Panc1 (cell line): ENCODE data around the gene ITGAX.

ENCODE experiments used
- POLR2AphosphoS5 ChIP-seq: IDR thresholded peaks from 2 replicates; pipeline ENCODE4 v1.6.1; 2012; ENCODE audit warnings: mild to moderate bottlenecking, low read depth, low read length, moderate library complexity
- TCF7L2 ChIP-seq: IDR thresholded peaks from 2 replicates; pipeline ENCODE4 v1.6.1; 2011; ENCODE audit warnings: mild to moderate bottlenecking, low read depth, low read length, inconsistent platforms
- TF ChIP-seq, protein P1 (sequence below): fragments of 450-650 bp; IDR thresholded peaks from 2 replicates; pipeline ENCODE4 v1.5.1; 2017; ENCODE audit warnings: mild to moderate bottlenecking
- TF ChIP-seq, protein P2 (sequence below), 2 experiments: IDR thresholded peaks; 2 replicates each; pipeline ENCODE4 v1.6.1; 2011 to 2012; ENCODE audit warnings: low read depth in 2 of 2, control low read depth in 1 of 2, low read length in 1 of 2, mild to moderate bottlenecking in 1 of 2, moderate library complexity in 1 of 2; ENCODE audit not compliant: insufficient read depth in 1 of 2

DNA sequence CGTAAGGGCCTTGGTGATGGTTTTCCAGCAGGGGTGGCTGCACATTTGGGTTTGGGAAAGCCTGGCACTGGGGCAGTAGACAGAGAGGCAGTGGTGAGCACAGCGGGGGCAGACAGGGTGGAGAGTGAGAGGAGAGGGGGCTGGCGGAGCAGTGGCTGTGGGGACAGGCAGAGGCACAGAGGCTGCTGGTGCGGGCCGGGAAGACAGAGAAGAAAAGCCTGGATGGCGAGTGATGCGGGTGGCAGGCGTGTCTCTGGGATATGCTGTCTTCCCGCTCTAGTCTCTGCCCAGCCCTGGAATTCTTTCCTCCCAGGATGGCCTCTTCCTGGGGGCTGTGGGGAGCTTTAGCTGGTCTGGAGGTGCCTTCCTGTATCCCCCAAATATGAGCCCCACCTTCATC, 55.1 kb downstream of the ITGAX start:
- TF ChIP-seq, protein P1, sequence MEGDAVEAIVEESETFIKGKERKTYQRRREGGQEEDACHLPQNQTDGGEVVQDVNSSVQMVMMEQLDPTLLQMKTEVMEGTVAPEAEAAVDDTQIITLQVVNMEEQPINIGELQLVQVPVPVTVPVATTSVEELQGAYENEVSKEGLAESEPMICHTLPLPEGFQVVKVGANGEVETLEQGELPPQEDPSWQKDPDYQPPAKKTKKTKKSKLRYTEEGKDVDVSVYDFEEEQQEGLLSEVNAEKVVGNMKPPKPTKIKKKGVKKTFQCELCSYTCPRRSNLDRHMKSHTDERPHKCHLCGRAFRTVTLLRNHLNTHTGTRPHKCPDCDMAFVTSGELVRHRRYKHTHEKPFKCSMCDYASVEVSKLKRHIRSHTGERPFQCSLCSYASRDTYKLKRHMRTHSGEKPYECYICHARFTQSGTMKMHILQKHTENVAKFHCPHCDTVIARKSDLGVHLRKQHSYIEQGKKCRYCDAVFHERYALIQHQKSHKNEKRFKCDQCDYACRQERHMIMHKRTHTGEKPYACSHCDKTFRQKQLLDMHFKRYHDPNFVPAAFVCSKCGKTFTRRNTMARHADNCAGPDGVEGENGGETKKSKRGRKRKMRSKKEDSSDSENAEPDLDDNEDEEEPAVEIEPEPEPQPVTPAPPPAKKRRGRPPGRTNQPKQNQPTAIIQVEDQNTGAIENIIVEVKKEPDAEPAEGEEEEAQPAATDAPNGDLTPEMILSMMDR: no peak
- TF ChIP-seq, protein P2, sequence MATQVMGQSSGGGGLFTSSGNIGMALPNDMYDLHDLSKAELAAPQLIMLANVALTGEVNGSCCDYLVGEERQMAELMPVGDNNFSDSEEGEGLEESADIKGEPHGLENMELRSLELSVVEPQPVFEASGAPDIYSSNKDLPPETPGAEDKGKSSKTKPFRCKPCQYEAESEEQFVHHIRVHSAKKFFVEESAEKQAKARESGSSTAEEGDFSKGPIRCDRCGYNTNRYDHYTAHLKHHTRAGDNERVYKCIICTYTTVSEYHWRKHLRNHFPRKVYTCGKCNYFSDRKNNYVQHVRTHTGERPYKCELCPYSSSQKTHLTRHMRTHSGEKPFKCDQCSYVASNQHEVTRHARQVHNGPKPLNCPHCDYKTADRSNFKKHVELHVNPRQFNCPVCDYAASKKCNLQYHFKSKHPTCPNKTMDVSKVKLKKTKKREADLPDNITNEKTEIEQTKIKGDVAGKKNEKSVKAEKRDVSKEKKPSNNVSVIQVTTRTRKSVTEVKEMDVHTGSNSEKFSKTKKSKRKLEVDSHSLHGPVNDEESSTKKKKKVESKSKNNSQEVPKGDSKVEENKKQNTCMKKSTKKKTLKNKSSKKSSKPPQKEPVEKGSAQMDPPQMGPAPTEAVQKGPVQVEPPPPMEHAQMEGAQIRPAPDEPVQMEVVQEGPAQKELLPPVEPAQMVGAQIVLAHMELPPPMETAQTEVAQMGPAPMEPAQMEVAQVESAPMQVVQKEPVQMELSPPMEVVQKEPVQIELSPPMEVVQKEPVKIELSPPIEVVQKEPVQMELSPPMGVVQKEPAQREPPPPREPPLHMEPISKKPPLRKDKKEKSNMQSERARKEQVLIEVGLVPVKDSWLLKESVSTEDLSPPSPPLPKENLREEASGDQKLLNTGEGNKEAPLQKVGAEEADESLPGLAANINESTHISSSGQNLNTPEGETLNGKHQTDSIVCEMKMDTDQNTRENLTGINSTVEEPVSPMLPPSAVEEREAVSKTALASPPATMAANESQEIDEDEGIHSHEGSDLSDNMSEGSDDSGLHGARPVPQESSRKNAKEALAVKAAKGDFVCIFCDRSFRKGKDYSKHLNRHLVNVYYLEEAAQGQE (IDR thresholded peaks at IDR 0.05; ENCODE audit: insufficient read depth in 1 of 2, low read depth in 2 of 2, low read length in 1 of 2): no peak
- TF ChIP-seq POLR2AphosphoS5 (no peak), TCF7L2 (no peak)
